Endodermal cell (in vitro differentiated cells): ENCODE data around the gene CYSTM1. TPM values are rescaled to one million over a fixed set of nuclear protein-coding genes. Genes with fewer than 3 reads are reported as not detected.

Experiments
- DNase-seq: peaks from one replicate; pipeline ENCODE4 v3.0.0-alpha.2; 2017
- H3K27ac ChIP-seq: 2 replicates; pipeline ENCODE4 v1.5.1; 2013; ENCODE audit warnings: mild to moderate bottlenecking, low read depth, low read length, moderate library complexity
- H3K27me3 ChIP-seq: 2 replicates; pipeline ENCODE4 v1.6.1; 2013; ENCODE audit warnings: mild to moderate bottlenecking, low read length, moderate library complexity; ENCODE audit not compliant: insufficient read depth, control insufficient read depth, poor library complexity, severe bottlenecking
- H3K36me3 ChIP-seq: 2 replicates; pipeline ENCODE4 v1.7.0; 2013; ENCODE audit warnings: mild to moderate bottlenecking, low read length, moderate library complexity; ENCODE audit not compliant: control insufficient read depth, insufficient read depth
- H3K4me1 ChIP-seq: one replicate; pipeline ENCODE4 v1.7.0; 2013; ENCODE audit warnings: low read length; ENCODE audit not compliant: control insufficient read depth, insufficient read depth
- H3K4me3 ChIP-seq: 2 replicates; pipeline ENCODE4 v1.5.1; 2013; ENCODE audit warnings: mild to moderate bottlenecking, low read length, moderate library complexity
- H3K9ac ChIP-seq: 2 replicates; pipeline ENCODE4 v1.6.1; 2013; ENCODE audit warnings: mild to moderate bottlenecking, low read length, moderate library complexity; ENCODE audit not compliant: poor library complexity, severe bottlenecking; ENCODE audit errors: extremely low read depth
- H3K9me3 ChIP-seq: 2 replicates; pipeline ENCODE4 v1.6.1; 2013; ENCODE audit warnings: mild to moderate bottlenecking, low read length, moderate library complexity; ENCODE audit not compliant: control insufficient read depth
- H3K27ac Mint-ChIP-seq: 2 replicates; pipeline ENCODE4 v1.8.0; 2020; ENCODE audit warnings: mixed read lengths
- H3K27me3 Mint-ChIP-seq: 2 replicates; pipeline ENCODE4 v1.8.0; 2021; ENCODE audit warnings: mild to moderate bottlenecking, mixed read lengths; ENCODE audit not compliant: insufficient read depth
- H3K36me3 Mint-ChIP-seq: 2 replicates; pipeline ENCODE4 v1.8.0; 2020; ENCODE audit warnings: low read depth, mixed read lengths
- H3K4me1 Mint-ChIP-seq: 2 replicates; pipeline ENCODE4 v1.8.0; 2020; ENCODE audit warnings: mixed read lengths
- H3K4me3 Mint-ChIP-seq: 2 replicates; pipeline ENCODE4 v1.8.0; 2020; ENCODE audit warnings: mild to moderate bottlenecking, moderate library complexity, mixed read lengths
- H3K9me3 Mint-ChIP-seq: 2 replicates; pipeline ENCODE4 v1.8.0; 2020; ENCODE audit warnings: mild to moderate bottlenecking, mixed read lengths
- CTCF ChIP-seq: fragments of 200-600 bp; sonication (generic); conservative IDR thresholded peaks from 2 replicates; pipeline ENCODE4 v1.5.0; 2021; ENCODE audit warnings: antibody characterized with exemption, mild to moderate bottlenecking
- WGBS, 2 experiments: methylation state at CpG; one replicate each; pipeline versions ENCODE4 v1.1.5 to v1.1.7; 2013; ENCODE audit warnings: missing lambda C conversion rate in 2 of 2, mixed read lengths in 1 of 2; ENCODE audit not compliant: insufficient coverage in 1 of 2, insufficient read length in 1 of 2; 5-methylcytosine and 5-hydroxymethylcytosine counted together
- total RNA-seq, 2 donors: library from RNA; stranded (reverse); fragmentation: NEBNext Ultra II Directional in 1 of 2; extraction: Animal tissue kit (Norgen Biotek cat#: 25700) in 1 of 2; gene quantifications; 2 replicates in 1 of 2; 3 replicates in 1 of 2; pipeline ENCODE4 v1.2.1, GENCODE V29; 2021

CYSTM1 gene
- total RNA-seq, 2 donors from 2014 or later, result 30.7 to 38.1 TPM

GRCh38 chr5:140205216-140205615 lies 30.2 kb downstream of the CYSTM1 start:
- Mint-ChIP-seq H3K27me3 (no peaks in the 10 kb centered on the region), H3K4me3 (no peak overlapping the region), H3K4me1 (peaks cover 8% of the 10 kb centered on the region), H3K36me3 (no peaks in the 10 kb centered on the region), H3K9me3 (no peaks in the 10 kb centered on the region), H3K27ac (no peak overlapping the region)
- Histone ChIP-seq H3K4me1 (no peaks in the 10 kb centered on the region), H3K4me3 (no peak overlapping the region), H3K27ac (no peak overlapping the region), H3K27me3 (no peaks in the 10 kb centered on the region), H3K9me3 (no peaks in the 10 kb centered on the region), H3K36me3 (no peaks in the 10 kb centered on the region), H3K9ac (no peak overlapping the region)
- 93% methylated on average over 2 of the region's 2 CpGs; no CpG with 5 or more reads in 1 of the 2 experiments for WGBS, 2 experiments
- no peak for DNase-seq
- TF ChIP-seq CTCF, result no peak

GRCh38 chr5:140205952-140206351 lies 31.0 kb downstream of the CYSTM1 start:
- Histone ChIP-seq H3K36me3 (no peaks in the 10 kb centered on the region), H3K27ac (no peak overlapping the region), H3K4me1 (no peaks in the 10 kb centered on the region), H3K9ac (no peak overlapping the region), H3K4me3 (no peak overlapping the region), H3K27me3 (no peaks in the 10 kb centered on the region), H3K9me3 (no peaks in the 10 kb centered on the region)
- DNase-seq, result peak; percentile 78
- peak overlapping the region; percentile 25 for H3K27ac Mint-ChIP-seq
- H3K4me3 Mint-ChIP-seq, result no peak overlapping the region
- no peaks in the 10 kb centered on the region for H3K9me3 Mint-ChIP-seq
- 74 to 94% methylated on average over 3 to 4 of the region's 4 CpGs for WGBS, 2 experiments
- peak; percentile 66 for TF ChIP-seq CTCF
- peaks cover 8% of the 10 kb centered on the region for H3K4me1 Mint-ChIP-seq
- no peaks in the 10 kb centered on the region for H3K36me3 Mint-ChIP-seq
- no peaks in the 10 kb centered on the region for H3K27me3 Mint-ChIP-seq

- no peak overlapping the region for H3K27ac Mint-ChIP-seq
- peaks cover 8% of the 10 kb centered on the region for H3K4me1 Mint-ChIP-seq
- H3K36me3 Mint-ChIP-seq, result no peaks in the 10 kb centered on the region
- no peak overlapping the region for H3K4me3 Mint-ChIP-seq
- H3K36me3 ChIP-seq, result no peaks in the 10 kb centered on the region
- 80 to 84% methylated on average over 1 to 2 of the region's 2 CpGs for WGBS, 2 experiments
- no peak for DNase-seq
- no peaks in the 10 kb centered on the region for H3K27me3 Mint-ChIP-seq
- no peaks in the 10 kb centered on the region for H3K27me3 ChIP-seq
- H3K4me3 ChIP-seq, result no peak overlapping the region
- TF ChIP-seq CTCF, result no peak
- no peak overlapping the region for H3K27ac ChIP-seq
- no peaks in the 10 kb centered on the region for H3K9me3 Mint-ChIP-seq
- H3K9ac ChIP-seq, result no peak overlapping the region
- no peaks in the 10 kb centered on the region for H3K4me1 ChIP-seq
- H3K9me3 ChIP-seq, result no peaks in the 10 kb centered on the region
Observed at GRCh38 chr5:140207250-140207964, 32.4 kb downstream of the CYSTM1 start.
